Esophagus muscularis mucosa (tissue), 4 donors: Measurements from ENCODE around the gene LCN1.

ENCODE experiments used
- EP300 ChIP-seq: sonication (generic); formaldehyde crosslinking; IDR thresholded peaks from one replicate; pipeline ENCODE4 v1.6.1; 2017; ENCODE audit warnings: antibody characterized with exemption
- POLR2A ChIP-seq: fragments of 450-650 bp; IDR thresholded peaks from one replicate; pipeline ENCODE4 v1.6.1; 2017; ENCODE audit warnings: antibody characterized with exemption, moderate library complexity, mild to moderate bottlenecking, low read depth
- POLR2AphosphoS5 ChIP-seq, 2 donors: sonication (generic); formaldehyde crosslinking; IDR thresholded peaks; one replicate each; pipeline ENCODE4 v1.6.1; 2017; ENCODE audit warnings: antibody characterized with exemption in 2 of 2
- TF ChIP-seq, protein P1 (sequence below), 3 experiments: fragments of 200-600 bp in 2 of 3; fragments of 450-650 bp in 1 of 3; sonication (generic) in 2 of 3; IDR thresholded peaks; one replicate each; pipeline ENCODE4 v1.5.1; 2017 to 2019; ENCODE audit warnings: antibody characterized with exemption in 3 of 3, mild to moderate bottlenecking in 2 of 3, moderate library complexity in 1 of 3

GRCh38 chr9:135512241-135512603 lies 9.0 kb upstream of the LCN1 start:
- TF ChIP-seq EP300 = no peak
- TF ChIP-seq, protein P1, sequence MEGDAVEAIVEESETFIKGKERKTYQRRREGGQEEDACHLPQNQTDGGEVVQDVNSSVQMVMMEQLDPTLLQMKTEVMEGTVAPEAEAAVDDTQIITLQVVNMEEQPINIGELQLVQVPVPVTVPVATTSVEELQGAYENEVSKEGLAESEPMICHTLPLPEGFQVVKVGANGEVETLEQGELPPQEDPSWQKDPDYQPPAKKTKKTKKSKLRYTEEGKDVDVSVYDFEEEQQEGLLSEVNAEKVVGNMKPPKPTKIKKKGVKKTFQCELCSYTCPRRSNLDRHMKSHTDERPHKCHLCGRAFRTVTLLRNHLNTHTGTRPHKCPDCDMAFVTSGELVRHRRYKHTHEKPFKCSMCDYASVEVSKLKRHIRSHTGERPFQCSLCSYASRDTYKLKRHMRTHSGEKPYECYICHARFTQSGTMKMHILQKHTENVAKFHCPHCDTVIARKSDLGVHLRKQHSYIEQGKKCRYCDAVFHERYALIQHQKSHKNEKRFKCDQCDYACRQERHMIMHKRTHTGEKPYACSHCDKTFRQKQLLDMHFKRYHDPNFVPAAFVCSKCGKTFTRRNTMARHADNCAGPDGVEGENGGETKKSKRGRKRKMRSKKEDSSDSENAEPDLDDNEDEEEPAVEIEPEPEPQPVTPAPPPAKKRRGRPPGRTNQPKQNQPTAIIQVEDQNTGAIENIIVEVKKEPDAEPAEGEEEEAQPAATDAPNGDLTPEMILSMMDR (IDR thresholded peaks at IDR 0.05) = no peak
- TF ChIP-seq POLR2AphosphoS5 (IDR thresholded peaks at IDR 0.05) = no peak
- TF ChIP-seq POLR2A = no peak
